Adrenal gland (tissue), 12 donors: ENCODE measurements around the gene SEMA6A. TPM values are rescaled to one million over a fixed set of nuclear protein-coding genes. Genes with fewer than 3 reads are reported as not detected.

Experiments used
- DNase-seq, 7 donors: peaks; one replicate each; pipeline ENCODE4 v3.0.0-alpha.2; 2019 to 2020
- H3K27ac ChIP-seq, 5 donors: fragments of 200-600 bp; sonication (generic) in 4 of 5; 1 replicate in 3 of 5; 2 replicates in 2 of 5; pipeline versions ENCODE4 v1.5.1 to v1.8.0; 2016 to 2020; ENCODE audit warnings: mild to moderate bottlenecking in 1 of 5
- H3K27me3 ChIP-seq: fragments of 200-600 bp; 2 replicates; pipeline ENCODE4 v1.8.0; 2021
- H3K36me3 ChIP-seq, 2 donors: fragments of 200-600 bp; replicated peaks in 1 of 2; 1 replicate in 1 of 2; 2 replicates in 1 of 2; pipeline versions ENCODE4 v1.5.1 to v1.8.0; 2018 to 2022
- H3K4me1 ChIP-seq, 2 donors: fragments of 200-600 bp; replicated peaks in 1 of 2; 1 replicate in 1 of 2; 2 replicates in 1 of 2; pipeline versions ENCODE4 v1.5.1 to v1.8.0; 2018 to 2021
- H3K4me3 ChIP-seq, 4 donors: fragments of 200-600 bp; sonication (generic) in 3 of 4; one replicate each; pipeline ENCODE4 v1.5.1; 2016 to 2018
- H3K9me3 ChIP-seq, 3 donors: fragments of 200-600 bp; sonication (generic) in 1 of 3; replicated peaks in 1 of 3; 1 replicate in 2 of 3; 2 replicates in 1 of 3; pipeline versions ENCODE4 v1.5.1 to v1.8.0; 2016 to 2021
- POLR2A ChIP-seq, 2 donors: fragments of 450-650 bp; IDR thresholded peaks; one replicate each; pipeline ENCODE4 v1.6.1; 2017; ENCODE audit warnings: antibody characterized with exemption in 2 of 2, mild to moderate bottlenecking in 2 of 2, moderate library complexity in 1 of 2
- WGBS, 4 donors: extraction: QIAGEN DNeasy Blood & Tissue Kit in 2 of 4; methylation state at CpG; one replicate each; pipeline versions ENCODE4 v1.1.5 to v1.1.7; 2013 to 2017; 5-methylcytosine and 5-hydroxymethylcytosine counted together
- intact Hi-C, 2 donors: fragments of 100-400 bp; cut with DNase I; formaldehyde crosslinking; loops; one replicate each; pipeline versions ENCODE4 v1.14.1 to v1.15.0; 2022 to 2023
- polyA plus RNA-seq, 3 donors: library from polyadenylated mRNA; stranded (reverse); fragments of 200-250 nt in 2 of 3; fragments of 350-450 nt in 1 of 3; fragmentation: Illumina TruSeq in 1 of 3; extraction: RNeasy Lipid Tissue Mini Kit (QIAGEN cat#74804) in 1 of 3; gene quantifications; one replicate each; pipeline ENCODE4 v1.2.3, GENCODE V29; 2013 to 2014
- total RNA-seq, 9 donors: library from RNA; depleted of rRNA in 4 of 9; stranded (reverse); fragments of >200 nt in 4 of 9; fragments of 120-200 nt in 1 of 9; fragmentation: NEBNext Ultra II Directional in 1 of 9; extraction: Animal tissue kit (Norgen Biotek cat#: 25700) in 1 of 9; gene quantifications; one replicate each; pipeline versions ENCODE4 v1.1.0 to v1.2.4, GENCODE V29; 2013 to 2023
- TF ChIP-seq, protein P1 (sequence below), 6 experiments: fragments of 450-650 bp in 4 of 6; fragments of 200-600 bp in 2 of 6; sonication (generic) in 1 of 6; IDR thresholded peaks; 1 replicate in 5 of 6; 2 replicates in 1 of 6; pipeline versions ENCODE4 v1.5.1 to v1.8.0; 2016 to 2021; ENCODE audit warnings: antibody characterized with exemption in 6 of 6, mild to moderate bottlenecking in 2 of 6, moderate library complexity in 1 of 6
- donor health status: healthy with polysubstance abuse.
- donor health status: Bipolar disorder and iron deficiency.
- donor health status: DM: yes; HTN: yes; CAD: no.
- donor health status: DM: no; HTN: no; CAD: no.
- donor health status: DM: no; HTN: no; CAD: no.
- donor health status: DM: yes; HTN: yes; CAD: no.

The SEMA6A gene
- total and polyA plus RNA-seq, 12 donors, result 55.1 to 182 (median 124) TPM

DNA sequence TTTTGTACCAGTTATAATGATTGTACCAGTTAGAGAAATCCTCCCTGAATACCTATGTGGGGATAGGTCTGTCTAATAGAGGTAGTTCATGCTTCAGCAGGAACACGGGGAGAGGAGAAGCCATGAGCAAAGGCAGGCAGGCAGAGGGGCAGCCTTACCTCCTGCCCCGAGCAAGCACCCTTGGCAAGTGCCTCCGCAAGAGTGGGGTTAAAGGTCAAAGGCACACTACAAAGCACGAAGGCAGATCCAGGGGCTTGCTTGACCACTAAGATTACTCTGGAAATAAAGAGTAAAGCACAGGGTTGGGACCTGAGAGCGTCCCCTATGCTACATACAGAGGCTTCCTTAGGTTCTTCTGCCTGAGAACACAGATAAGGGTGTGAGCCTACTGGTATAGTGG lies 100.9 kb downstream of the SEMA6A start:
- peaks cover 0 to 73% of the 10 kb centered on the region in 2 donors for H3K36me3 ChIP-seq
- no peak overlapping the region for H3K4me3 ChIP-seq
- intact Hi-C loops, result no loop called here
- H3K27ac ChIP-seq, result no peak overlapping the region
- 89 to 92% (median 90%) methylated on average over 5 of the region's 5 CpGs for WGBS, 4 donors
- no peaks in the 10 kb centered on the region for H3K27me3 ChIP-seq
- H3K9me3 ChIP-seq, result peaks cover 0 to 10% (median 0%) of the 10 kb centered on the region in 3 donors
- no peaks in the 10 kb centered on the region for H3K4me1 ChIP-seq
- DNase-seq, result no peak
- TF ChIP-seq, protein P1, sequence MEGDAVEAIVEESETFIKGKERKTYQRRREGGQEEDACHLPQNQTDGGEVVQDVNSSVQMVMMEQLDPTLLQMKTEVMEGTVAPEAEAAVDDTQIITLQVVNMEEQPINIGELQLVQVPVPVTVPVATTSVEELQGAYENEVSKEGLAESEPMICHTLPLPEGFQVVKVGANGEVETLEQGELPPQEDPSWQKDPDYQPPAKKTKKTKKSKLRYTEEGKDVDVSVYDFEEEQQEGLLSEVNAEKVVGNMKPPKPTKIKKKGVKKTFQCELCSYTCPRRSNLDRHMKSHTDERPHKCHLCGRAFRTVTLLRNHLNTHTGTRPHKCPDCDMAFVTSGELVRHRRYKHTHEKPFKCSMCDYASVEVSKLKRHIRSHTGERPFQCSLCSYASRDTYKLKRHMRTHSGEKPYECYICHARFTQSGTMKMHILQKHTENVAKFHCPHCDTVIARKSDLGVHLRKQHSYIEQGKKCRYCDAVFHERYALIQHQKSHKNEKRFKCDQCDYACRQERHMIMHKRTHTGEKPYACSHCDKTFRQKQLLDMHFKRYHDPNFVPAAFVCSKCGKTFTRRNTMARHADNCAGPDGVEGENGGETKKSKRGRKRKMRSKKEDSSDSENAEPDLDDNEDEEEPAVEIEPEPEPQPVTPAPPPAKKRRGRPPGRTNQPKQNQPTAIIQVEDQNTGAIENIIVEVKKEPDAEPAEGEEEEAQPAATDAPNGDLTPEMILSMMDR (IDR thresholded peaks at IDR 0.05), result no peak
- no peak for TF ChIP-seq POLR2A (IDR thresholded peaks at IDR 0.05)

DNA sequence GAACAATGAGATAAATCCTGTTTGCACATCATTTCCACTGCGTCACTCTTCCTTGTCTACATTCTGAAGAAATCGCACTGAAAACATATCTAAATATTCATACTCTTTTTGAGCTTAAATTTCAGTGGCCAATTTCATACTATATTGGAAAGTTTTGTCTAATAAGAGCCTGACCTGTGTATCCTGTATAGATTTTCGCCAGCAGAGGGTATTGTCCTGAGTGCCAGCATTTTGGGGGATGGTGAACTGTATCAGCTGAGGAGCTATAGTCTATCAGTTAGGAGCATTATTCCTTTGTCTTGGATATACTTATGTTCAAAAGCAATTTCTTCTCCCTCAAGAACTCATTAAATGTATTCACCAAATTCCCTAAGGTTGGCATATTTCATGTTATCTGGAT lies 102.3 kb downstream of the SEMA6A start:
- H3K36me3 ChIP-seq, result peaks cover 0 to 72% of the 10 kb centered on the region in 2 donors

DNA sequence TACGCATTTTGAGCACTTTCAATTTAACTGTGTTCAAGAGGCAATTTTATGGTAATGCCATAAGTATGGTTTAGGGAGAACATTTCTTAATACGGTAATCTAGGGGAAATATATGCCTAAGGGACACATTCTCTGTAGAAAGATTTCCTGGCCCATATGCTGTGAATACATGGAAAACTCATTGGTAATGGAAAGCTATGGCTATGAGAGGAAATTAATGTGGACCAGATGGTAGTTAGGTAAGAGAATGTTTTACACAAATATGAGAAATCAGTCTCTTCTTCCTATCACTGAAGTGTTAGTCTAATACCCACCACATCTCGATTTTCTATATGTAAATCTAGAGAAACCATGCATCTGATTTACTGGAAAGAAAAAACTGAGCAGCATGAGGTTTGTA lies 105.0 kb downstream of the SEMA6A start:
- peaks cover 0 to 6% of the 10 kb centered on the region in 2 donors for H3K4me1 ChIP-seq
- no peak overlapping the region for H3K4me3 ChIP-seq
- no peak for TF ChIP-seq POLR2A (IDR thresholded peaks at IDR 0.05)
- TF ChIP-seq, protein P1 (IDR thresholded peaks at IDR 0.05), result no peak
- no peaks in the 10 kb centered on the region for H3K9me3 ChIP-seq
- H3K27me3 ChIP-seq, result no peaks in the 10 kb centered on the region
- peaks cover 0 to 60% of the 10 kb centered on the region in 2 donors for H3K36me3 ChIP-seq
- H3K27ac ChIP-seq, result no peak overlapping the region
- DNase-seq, result no peak
- 63 to 66% (median 64%) methylated on average over 3 of the region's 3 CpGs for WGBS, 4 donors
- intact Hi-C loops, result no loop called here

More for the DNA sequence above, 102.3 kb downstream of the SEMA6A start:
- WGBS, 4 donors, result 93 to 98% (median 96%) methylated on average over 3 of the region's 3 CpGs
- Histone ChIP-seq H3K9me3 (peaks cover 0 to 9% (median 0%) of the 10 kb centered on the region in 3 donors), H3K4me1 (no peaks in the 10 kb centered on the region), H3K27ac (no peak overlapping the region), H3K4me3 (no peak overlapping the region), H3K27me3 (no peaks in the 10 kb centered on the region)
- no peak for DNase-seq
- intact Hi-C loops, result no loop called here
- TF ChIP-seq POLR2A (IDR thresholded peaks at IDR 0.05), result no peak
- TF ChIP-seq, protein P1 (IDR thresholded peaks at IDR 0.05), result no peak

DNA sequence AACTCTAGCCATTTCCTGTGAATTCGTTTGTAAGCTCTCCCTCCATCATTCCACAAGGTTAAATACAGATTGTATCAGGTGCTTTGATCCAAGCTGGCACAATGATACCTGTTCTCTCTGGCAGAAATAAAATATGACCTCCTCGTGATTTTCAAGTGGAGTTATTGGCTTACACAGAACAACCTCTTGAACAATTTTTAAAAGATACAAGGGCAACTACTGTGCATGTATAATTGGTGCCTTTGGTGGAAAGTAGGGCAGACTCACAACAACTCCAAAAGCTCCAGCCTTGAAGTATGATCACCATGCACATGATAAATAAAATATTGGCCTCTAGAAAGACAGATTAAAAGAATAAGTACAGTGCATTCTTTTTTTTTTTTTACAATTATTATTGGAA lies 106.0 kb downstream of the SEMA6A start:
- H3K4me1 ChIP-seq, result peaks cover 8 to 16% of the 10 kb centered on the region in 2 donors
- no peak overlapping the region for H3K27ac ChIP-seq
- H3K4me3 ChIP-seq, result no peak overlapping the region
- no peak for TF ChIP-seq POLR2A (IDR thresholded peaks at IDR 0.05)
- TF ChIP-seq, protein P1 (IDR thresholded peaks at IDR 0.05), result no peak
- no peaks in the 10 kb centered on the region for H3K27me3 ChIP-seq
- WGBS, 4 donors, result 74 to 81% (median 76%) methylated on average over 2 of the region's 2 CpGs
- DNase-seq, result no peak
- no peaks in the 10 kb centered on the region for H3K9me3 ChIP-seq
- peaks cover 0 to 50% of the 10 kb centered on the region in 2 donors for H3K36me3 ChIP-seq
- intact Hi-C loops, result no loop called here
